Dermis blood vessel endothelial cell (primary cell): ENCODE data around the gene TULP3. TPM values are rescaled to one million over a fixed set of nuclear protein-coding genes. Genes with fewer than 3 reads are reported as not detected.
"Not testable (repeated sequence)": the region's sequence is repeated elsewhere in the genome, so short reads cannot be mapped to it uniquely, and the experiment has no call there.

Experiments used
- DNase-seq: peaks from one replicate; pipeline ENCODE4 v3.0.0; 2010
- total RNA-seq: library from RNA; depleted of rRNA; stranded (reverse); fragments of >200 nt; gene quantifications from 2 replicates; pipeline ENCODE4 v1.2.3, GENCODE V29; 2014

The TULP3 gene, protein sequence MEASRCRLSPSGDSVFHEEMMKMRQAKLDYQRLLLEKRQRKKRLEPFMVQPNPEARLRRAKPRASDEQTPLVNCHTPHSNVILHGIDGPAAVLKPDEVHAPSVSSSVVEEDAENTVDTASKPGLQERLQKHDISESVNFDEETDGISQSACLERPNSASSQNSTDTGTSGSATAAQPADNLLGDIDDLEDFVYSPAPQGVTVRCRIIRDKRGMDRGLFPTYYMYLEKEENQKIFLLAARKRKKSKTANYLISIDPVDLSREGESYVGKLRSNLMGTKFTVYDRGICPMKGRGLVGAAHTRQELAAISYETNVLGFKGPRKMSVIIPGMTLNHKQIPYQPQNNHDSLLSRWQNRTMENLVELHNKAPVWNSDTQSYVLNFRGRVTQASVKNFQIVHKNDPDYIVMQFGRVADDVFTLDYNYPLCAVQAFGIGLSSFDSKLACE
- total RNA-seq: 18.4 and 24.0 TPM in 2 replicates

DNA sequence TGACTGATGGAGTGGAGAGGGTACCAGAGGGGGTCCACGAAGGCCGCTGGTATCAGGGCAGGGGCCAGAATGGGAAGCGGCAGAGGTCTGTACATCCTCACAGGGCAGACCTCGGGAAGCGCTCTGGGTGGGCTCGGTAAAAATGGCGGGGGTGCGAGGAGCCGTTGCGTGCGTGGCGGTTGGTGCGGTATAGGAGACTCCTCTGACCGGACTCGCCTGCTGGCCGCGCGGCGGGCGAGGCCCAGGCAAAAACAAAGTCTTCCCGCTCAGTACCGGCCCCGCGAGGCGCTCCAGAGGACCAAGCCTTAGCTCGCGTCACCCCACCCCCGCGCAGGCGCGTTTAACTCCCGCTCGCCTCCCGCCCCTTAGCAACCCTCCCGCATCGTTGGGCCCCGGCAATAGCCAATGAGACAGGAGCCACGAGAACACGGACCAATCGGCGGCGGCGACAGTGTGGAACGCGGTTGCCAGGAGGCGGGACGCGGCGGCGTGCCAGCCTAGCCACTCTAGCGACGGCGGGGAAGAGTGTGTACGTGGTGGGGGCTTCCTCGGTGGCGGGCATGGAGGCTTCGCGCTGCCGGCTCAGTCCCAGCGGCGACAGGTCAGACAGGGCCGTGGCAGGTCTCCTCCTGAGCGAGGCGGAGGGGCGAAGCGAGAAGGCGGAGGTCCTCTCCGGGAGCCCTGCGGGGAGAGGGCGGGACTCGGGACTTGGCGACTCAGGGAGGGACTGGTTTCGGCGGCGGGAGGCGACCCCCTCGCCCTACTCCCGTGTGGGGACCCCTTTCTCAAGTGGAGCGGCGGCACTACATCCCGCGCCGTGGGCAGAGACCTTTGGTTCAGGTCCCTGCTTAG, at the start of gene TULP3:
Gene TULP3 (plus strand): TSS at position 504 of the 852 bp plus-strand sequence. CDS start 57 bp downstream, at position 561.
- DNase-seq: peak; percentile 99

DNA sequence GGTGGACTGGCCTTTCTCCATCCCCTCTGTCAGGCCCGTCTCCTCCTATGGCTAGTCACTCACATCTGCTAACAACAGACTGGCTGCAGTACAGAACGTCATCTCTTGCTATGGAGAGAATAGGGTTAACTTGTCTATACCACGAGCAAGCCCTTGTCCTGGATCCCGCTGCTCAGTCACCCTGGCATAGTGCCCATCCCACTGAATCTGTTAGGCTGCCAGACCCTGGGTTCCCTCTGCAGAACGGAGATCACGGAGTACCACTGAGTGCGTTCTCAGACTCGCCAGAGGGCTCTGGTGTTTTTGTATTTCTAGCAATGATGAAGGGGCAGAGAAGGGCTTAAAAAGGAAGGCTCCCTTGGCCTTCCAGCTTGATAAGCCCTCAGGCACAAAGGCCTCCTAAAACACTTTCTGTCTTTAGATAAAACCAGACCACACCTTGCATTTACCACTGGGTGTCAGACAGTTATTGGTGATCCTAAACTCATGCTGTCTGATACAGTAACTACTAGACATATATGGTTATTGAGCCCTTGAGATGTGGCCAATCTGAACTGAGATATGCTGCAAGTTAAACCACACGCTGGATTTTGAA, 49.5 kb upstream of the TULP3 start:
- no peak for DNase-seq

DNA sequence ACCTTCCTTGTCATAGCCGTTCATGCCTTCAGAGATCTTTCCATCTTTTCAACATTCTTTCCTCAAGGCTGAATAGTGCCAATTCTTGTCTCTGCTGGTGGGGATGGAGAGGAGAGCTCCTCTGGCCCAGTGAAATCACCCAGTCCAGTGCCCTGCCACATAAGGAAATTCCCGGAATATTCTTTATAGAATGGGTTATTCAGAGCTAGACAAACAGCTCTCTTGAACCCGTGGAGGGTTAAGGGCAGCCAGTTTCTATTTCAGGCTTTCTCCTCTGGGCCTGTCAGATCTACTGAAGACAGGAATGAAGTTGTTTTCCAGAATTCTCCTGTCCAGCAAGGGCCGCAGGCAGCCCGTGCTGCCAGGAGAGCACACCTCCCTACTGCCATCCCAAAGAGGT, 47.7 kb upstream of the TULP3 start:
- DNase-seq: no peak

DNA sequence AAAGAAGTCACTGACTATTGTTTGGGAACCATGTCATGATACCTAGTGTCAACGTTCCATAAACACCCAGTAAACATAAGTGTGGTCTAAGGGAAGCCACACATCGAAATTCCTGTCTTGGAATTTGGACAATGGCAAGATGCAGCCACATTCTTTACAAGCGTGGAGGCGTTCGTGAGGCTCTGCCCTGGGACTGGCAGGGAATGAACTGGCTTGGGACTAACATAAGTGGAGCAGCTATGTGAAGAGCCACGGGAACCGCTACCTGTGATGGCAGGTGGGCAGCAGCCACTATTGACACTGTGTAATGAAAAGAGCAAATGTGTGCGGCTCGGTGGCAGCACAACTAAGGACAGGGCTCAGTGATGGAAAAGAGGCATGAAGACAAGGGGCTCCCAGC, 45.9 kb upstream of the TULP3 start:
- no peak for DNase-seq

DNA sequence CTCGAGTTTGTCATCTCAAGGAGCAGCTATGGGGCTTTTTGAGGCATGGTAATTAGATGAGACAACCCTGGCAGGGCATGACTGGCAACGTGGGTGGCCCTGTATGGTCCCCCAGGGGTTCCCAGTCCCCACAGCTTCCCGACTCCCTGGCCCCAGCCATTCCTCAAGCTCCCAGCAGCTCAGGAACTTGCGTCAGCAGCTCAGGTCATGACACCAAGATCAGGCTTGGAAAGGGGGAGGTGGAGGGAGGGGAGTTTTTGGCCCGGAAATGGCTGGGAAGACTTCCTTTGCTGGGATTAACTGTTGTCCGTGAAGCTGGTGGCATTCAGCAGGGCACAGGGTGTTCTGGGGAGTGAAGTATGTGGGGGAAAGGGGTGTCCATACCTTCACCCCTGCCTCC, 45.4 kb upstream of the TULP3 start:
- peak; percentile 78 for DNase-seq

DNA sequence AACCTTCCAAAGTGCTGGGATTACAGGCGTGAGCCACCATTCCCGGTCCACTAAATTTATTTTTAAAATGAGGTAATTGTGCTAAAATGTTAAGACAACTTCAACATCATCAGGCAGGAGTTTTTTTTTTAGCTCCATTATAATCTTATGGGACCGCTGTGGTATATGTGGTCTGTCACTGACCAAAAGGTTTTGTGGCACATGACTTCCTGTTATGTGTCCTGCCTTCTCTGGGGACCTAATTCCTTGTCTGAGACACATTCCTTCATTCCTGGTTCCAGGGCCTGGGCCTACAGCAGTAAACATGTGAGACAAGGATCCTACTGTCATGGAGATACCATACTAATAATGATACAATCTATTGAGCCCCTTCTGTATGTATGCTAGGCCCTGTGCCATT, 38.8 kb upstream of the TULP3 start:
- no peak for DNase-seq

DNA sequence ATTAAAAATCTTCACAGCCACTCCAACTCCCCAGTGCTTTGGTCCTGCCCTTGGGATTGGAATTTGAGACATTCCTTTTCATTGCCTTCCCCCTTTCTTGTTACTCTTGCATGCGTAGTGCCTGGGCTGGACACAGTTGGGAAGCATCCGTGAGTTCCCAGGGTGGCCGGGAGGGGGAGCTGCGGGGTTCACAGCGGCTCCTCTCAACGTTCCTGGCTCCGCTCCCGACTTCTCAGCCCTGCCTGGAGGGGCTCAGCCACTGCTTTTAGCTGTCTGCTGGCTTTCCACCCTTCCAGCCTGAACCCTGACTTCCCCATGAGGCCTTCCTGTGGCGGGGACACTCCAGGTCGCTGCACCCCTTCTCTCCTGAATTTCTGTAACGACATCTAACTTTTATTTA, 37.1 kb upstream of the TULP3 start:
- peak; percentile 85 for DNase-seq

DNA sequence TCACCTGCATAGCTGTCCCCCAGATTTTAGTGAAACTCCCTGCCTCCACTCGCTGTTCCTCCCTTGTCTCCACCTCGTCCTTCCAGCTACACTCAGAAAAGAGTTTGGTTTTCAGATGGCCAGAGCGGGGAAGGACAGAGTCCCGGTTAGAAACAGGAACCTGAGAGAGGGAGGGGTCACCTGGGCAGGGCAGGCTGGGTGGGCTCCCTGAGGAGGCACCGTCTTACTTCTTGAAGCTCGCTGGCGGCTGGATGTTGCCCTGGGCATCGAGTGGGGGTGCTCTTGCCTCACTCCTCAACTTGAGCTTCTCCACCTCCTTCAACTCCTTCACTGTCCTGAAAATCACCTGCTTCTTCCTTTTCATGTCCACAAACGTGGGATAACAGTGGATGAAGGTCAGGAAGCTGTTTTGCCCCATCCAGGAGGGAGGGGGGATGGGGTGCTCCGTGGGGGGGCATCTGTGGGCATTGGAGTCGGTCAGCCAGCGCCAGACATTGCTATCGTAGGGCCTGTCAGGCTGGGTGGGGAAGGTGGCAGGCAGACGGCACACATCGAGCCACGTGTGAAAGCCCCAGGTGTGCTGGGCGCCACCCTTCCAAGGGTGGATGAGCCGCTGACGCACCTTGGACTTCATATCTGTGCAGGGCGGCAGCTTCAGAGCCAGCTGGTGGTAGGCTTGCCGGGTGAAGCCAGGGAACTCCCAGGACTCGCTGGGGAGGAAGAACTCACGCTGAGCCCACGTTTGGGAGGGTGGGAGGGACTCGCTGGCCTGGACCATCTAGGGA, 35.8 kb upstream of the TULP3 start:
- no peak for DNase-seq

DNA sequence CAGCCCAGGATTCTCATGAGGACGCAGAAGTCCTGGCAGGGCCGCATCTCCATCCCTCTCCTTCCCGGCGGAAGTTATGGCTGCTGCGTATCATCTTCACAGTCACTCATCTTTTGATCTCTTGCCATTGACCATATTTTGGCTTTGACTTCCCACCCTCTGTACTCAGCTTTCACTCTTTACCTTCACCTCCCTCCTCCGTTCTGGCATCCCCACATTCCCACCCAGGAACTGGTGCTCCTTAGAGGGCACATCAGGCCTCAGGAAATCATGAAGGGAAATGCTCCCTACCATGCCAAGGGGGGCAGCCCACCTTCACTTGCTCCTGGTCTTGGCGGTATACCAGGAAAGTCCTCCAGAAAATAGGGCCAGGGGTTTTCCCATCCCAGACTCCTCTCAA, 35.1 kb upstream of the TULP3 start:
- DNase-seq: no peak

DNA sequence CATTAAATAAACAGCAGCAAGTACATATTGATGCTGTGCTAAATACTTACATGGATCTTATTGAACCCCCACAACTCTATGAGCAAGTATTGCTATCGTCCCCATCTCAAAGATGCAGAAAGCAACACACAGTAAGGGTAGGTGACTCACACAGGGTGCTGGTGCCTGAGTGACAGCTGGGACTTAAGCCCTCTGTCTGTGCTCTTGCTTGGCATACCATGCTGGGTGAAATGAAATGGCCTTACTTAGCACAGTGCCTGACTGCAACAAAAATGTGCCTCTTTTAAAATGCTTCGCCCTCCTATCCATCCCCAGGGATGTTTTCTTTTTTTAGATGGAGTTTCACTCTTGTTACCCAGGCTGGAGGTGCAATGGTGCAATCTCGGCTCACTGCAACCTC, 34.6 kb upstream of the TULP3 start:
- no peak for DNase-seq

DNA sequence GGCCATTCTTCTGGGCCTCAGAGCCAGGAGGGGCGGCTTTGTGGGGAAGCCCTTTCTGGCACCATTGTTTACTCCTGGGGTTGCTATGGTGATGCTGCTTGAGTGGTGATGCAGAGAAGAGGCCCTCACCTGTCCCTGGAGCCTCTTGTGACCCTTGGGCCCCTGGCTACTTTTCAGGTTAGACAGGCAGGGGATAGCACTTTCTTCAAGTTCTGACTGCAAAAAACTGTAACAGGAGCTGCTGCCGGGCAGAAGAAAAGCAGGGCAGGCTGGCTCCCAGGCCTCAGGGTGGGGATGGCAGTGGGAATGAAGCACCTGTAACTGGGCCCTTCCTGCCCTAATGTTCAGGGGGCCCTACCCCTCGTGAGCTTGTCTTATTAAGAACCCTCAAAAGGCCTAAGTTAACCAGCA, 33.7 kb upstream of the TULP3 start, which contains the start of gene TEX52:
Gene TEX52 (minus strand): TSS at position 19 of the 411 bp plus-strand sequence. CDS start 13 bp downstream, at position 6.
- DNase-seq: no peak

DNA sequence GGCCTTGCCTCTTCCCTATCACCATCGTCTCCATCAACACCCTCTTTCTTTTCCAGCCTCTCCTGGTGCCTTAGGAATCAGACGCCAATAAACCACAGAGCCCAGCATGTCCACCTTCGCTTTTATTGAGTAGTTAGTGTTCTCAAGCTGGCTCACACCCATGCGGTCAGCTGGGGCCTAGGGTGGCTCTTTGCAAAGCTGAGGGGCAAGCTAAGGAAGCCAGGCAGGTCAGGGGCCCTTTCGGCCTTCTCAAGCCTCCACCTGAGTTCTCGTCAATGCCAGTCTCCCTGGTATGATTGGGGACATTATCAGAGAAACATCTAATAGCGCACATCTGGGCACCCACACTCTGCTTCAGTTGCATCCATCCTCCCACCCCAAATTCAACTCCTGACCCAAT, 33.1 kb upstream of the TULP3 start:
- DNase-seq: no peak

DNA sequence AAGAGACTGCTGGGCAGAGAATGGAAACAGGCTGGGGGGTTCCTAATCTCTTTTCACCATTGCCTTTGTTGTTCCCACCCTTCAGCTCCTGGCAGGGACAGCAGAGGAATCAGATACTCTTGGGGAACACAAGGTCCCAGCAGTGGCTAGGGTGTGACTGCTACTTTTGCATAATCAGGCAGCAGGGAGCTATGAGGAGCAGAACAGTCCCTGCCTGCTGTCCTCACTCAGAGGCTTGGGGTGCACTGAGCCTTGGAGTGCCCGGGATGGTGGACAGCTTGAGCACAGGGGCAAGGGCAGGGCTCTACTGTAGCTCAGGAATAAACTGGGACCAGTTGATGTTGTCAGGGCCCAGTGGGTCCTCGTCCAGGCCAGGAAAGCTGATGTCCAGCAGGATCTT, 32.4 kb upstream of the TULP3 start:
- DNase-seq: no peak

DNA sequence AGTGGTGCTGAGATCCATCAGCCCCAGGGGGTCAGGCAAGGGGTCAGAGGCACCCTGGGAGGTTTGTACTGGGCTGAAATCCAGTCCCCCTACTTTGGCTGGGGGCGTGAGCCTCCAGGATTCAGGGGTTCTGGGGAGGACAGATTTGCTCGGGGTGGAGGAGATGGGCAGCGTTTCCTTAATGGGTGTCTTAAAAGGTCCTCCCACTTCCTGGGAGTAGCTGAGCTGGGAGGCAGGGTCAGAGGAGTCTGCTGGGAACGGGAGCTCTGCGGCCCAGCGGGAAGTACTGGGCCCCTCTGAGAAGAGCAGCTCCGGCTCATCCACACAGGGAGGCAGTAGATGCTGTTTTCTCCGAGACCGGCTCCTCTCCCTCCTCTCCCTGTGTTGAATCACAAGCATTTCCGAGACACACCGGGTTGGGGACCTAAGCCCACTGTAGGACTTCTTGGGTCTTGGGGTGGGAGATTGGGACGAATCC, 31.7 kb upstream of the TULP3 start:
- no peak for DNase-seq

DNA sequence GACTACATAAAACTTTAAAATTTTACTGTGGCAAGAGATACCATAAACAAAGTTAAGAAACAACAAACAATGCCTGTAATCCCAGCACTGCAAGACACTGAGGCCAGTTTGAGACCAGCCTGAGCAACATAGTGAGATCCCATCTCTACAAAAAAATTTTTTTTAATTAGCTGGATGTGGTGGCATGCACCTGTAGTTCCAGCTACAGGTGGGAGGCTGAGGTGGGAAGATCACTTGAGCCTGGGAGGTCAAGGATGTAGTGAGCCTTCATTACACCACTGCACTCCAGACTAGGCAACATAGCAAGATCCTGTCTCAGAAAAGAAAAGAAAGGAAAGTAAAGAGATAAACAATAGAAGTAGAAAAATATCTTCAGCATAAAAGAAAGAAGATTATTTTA, 30.5 kb upstream of the TULP3 start:
- no peak for DNase-seq

DNA sequence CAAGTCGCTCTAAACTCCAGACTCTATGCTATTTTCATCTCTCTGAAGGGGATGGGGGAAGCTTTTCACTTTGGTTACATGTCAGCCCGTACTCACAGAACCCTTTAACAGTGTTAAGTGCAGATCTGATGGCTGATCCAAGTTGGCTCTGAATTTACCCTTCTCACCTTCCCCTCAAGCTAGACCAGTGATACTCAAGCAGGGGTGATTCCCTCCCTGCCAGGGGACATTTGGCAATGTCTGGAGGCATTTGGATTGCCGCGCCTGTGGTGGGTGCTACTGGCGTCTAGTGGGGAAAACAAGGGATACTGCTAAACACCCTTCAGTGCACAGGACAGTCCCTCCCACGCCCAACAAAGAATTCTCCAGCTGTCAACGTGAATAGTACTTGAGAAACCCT, 27.8 kb upstream of the TULP3 start:
- DNase-seq: no peak

DNA sequence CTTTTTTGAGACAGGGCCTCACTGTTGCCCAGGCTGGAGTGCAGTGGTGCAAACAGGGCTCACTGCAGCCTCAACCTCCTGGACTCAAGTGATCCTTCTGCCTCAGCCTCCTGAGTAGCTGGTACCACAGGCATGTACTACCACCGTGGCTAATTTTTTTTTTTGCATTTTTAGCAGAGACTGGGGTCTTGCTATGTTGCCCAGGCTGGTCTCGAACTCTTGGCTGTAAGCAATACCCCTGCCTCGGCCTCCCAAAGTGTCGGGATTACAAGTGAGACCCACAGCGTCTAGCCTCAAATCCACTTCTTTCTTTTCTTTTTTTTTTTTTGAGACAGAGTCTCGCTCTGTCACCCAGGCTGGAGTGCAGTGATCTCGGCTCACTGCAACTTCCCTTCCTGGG, 27.3 kb upstream of the TULP3 start:
- DNase-seq: not testable (repeated sequence)

DNA sequence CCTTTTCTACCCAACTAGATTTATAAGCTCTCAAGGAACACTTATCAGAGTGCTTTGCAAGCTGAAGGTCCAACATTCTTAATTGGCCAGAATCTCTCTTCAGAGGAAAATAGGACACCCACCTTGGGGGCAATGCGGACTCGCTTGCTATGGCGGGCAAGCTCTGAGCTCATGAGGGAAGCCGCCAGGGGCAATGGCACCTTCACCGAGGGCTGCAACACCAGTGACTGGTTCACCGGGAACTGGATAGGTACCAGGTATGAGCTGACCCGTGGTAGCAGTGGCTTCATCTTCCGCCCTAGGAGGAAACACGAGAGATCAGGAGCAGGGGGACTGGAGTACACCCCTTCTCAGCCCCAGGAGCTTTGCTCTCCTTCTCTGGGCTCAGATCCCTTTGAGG, 26.5 kb upstream of the TULP3 start:
- no peak for DNase-seq

DNA sequence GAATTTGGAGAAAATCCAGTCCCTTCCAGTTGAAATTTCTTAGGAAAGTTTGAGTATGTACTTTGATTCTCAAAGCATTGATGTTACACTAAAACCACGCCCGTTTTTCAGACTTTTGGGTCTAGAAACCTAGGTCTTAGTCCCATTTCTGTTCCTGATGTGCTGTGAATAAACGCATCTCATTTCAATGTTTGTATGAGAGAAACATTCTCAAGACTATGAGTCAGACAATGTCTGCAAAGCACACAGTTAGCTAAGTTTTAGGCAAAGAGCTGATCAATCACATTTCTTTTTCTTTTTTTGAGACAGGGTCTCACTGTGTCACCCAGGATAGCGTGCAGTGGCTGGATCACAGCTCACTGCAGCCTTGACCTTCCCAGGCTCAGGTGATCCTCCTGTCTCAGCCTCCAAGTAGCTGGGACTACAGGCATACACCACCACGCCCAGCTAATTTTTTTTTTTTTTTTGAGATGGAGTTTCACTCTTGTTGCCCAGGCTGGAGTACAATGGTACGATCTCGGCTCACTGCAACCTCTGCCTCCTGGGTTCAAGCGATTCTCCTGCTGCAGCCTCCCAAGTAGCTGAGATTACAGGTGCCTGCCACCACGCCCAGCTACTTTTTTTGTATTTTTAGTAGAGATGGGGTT, 21.6 kb upstream of the TULP3 start:
- not testable (repeated sequence) for DNase-seq

DNA sequence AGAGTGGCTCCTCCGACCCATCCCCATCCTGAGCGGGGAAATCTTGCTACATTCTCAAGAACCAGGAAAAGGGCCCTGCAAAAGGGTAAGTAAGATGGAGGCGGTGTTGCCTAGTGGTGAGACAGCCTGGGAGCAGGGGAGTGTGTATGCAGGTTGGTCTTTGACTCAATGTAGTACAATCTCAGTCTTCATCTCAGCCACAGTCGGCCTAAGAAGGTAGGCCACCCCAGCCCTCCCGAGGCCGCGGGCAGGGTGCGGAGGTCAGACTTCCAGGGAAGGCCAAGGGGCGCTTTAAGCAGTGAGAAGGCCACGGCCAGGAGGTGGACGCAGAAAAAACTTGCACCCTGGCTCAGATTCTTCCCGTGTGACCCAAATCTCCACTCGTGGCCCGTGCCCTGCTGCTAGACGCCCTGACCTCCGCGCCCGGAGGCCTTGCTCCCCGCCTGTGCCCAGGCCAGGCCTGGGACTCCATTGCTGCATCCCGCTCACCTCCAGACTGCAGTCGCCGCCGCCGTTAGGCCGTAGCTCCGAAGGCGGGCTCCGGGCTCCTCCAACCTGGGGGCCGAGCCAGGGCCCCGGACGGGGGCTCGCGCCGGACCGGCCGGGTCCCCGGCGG, 14.2 kb upstream of the TULP3 start:
- DNase-seq: peak; percentile 45
